SK-N-DZ (cell line): ENCODE results near the gene FYTTD1.

Source experiments
- DNase-seq: peaks from one replicate; pipeline ENCODE4 v3.0.0-alpha.2; 2015; ENCODE audit warnings: low spot score

FYTTD1 gene

GRCh38 chr3:197830967-197831313 is 81.3 kb downstream of the FYTTD1 start:
- no peak for DNase-seq

GRCh38 chr3:197833930-197834715 is 84.4 kb downstream of the FYTTD1 start:
- DNase-seq, result no peak

GRCh38 chr3:197835509-197835908 is 85.8 kb downstream of the FYTTD1 start:
- DNase-seq, result no peak

- DNase-seq, result no peak
These were observed 86.6 kb downstream of the FYTTD1 start for GRCh38 chr3:197836244-197836643.
